CD4-positive, alpha-beta T cell treated with Interleukin-12 subunit alpha and Interleukin-12 subunit beta, for 1 hour (primary cell): ENCODE data around the gene TBL3.

Source experiments
- DNase-seq: peaks from one replicate; pipeline ENCODE4 v3.0.0-alpha.2; 2020

The TBL3 gene

DNA sequence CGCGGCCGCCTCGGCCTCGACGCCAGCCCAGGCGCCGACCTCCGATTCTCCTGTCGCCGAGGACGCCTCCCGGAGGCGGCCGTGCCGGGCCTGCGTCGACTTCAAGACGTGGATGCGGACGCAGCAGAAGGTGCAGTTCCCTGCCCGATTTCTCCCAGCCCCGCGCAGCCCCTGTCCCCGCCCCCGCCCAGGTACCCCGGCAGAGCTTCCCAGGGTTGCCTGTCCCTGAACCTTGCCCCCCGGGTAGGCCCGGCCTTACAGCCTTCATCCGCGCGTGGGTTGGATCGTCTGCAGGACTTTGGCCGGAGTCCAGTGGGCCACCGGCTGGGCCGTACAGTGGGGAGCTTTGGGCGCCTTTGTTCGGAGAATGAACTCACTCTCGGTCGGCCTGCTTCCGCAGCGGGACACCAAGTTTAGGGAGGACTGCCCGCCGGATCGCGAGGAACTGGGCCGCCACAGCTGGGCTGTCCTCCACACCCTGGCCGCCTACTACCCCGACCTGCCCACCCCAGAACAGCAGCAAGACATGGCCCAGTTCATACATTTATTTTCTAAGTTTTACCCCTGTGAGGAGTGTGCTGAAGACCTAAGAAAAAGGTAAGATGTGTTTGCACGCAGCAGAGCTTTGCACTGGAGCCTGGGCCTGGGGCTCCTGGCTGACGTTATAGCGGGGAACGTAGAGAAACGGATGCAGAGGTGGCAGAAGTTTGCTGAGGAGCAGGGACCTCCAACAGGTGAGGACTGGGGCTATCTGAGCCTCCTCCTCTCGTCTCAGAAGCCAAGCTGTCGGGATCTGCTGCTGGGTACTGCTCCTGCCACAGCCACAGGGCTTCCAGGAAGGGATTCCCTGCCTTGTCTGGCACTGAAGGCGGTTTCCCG is 12.7 kb downstream of the TBL3 start:
- DNase-seq: no peak

DNA sequence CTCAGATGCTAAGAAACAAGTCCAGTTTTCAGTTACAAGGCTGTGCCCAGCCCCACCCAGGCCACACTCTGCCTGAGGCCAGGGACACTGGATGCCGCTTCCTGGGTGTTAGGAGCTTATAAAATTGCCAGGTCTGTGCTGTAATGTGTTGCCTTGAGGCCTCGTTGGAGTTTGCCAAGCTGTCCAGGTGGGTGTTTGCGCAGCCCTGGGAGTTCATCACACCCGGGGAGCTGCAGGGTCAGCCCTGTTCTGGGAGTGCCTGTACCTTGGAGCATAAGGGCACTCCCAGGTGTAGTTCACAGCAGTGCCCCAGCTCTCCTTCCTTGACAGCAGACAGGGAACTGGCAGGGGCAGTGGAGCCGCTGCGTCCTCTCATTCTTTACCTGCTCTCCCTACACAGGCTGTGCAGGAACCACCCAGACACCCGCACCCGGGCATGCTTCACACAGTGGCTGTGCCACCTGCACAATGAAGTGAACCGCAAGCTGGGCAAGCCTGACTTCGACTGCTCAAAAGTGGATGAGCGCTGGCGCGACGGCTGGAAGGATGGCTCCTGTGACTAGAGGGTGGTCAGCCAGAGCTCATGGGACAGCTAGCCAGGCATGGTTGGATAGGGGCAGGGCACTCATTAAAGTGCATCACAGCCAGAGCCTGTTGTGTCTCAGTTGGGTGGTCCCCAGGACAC is 13.8 kb downstream of the TBL3 start:
- DNase-seq: no peak

- no peak for DNase-seq
Observed at GRCh38 chr16:1987198-1987597, 15.3 kb downstream of the TBL3 start.

GRCh38 chr16:1989209-1990100 is 17.6 kb downstream of the TBL3 start, which contains the start of gene SYNGR3:
TSS of gene SYNGR3 (plus strand) at chr16:1989970. CDS start at chr16:1990103, 133 bp downstream.
- DNase-seq: no peak

- no peak for DNase-seq
Observed at GRCh38 chr16:1990101-1990350, 18.2 kb downstream of the TBL3 start.

DNA sequence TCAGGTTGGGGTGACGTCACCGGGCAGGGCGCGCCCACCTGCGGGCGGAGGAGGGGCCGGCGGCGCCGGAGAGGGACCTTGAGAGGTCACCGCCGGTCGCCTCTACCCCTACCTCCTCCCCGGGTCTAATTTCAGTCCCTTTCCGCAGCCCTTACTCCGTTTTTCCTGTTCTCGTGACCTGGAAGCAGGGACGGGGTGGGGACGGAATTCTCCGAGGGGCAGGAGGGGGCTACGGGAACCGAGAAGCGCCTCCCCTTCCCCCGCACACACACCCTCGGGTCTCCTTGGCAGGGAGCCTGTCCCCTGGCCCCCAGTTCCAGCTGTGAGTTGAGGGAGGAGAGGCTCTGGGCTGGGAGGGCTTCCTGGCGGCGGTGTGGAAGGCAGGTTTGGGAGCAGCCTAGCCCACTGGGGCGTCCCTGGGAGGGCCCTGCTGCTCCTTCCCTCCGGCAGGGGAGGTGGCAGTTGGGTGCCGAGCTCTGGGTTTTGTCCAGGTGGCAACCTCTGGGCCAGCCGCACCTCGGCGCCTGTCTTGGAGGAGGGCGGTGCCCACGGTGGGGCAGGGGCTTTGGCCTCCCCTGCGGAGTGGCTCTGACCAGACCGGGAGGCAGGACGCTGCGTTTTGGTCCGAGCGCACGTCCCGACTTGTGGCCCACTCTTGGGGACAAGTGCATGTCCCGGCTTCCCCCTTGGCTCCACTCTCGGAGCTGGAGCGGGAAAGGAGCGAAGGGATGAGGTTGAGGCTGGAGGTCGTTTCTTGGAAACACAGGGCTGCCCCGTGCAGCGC is 18.7 kb downstream of the TBL3 start:
- DNase-seq: peak; percentile 67

DNA sequence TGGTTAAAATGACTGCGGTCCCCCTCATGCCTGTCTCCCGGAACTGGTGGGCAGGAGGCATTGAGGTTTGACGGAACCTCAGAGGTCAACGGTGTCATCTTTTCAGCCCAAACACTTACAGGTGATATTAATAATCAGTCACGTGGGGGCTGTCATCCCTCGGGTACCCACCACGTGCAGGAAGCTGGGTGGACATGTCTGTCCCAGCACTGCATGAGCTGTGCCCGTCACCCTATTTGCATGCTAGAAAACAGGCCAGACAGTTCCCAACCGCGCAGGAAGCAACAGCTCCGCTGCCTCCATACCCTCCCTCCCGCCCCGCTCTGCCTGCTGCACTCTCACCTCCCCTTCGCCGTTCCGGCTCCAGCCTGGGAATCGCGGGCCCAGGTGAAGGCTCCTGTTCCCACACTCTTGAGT is 19.3 kb downstream of the TBL3 start:
- peak; percentile 74 for DNase-seq

GRCh38 chr16:1991588-1991947 is 19.7 kb downstream of the TBL3 start:
- DNase-seq: no peak

DNA sequence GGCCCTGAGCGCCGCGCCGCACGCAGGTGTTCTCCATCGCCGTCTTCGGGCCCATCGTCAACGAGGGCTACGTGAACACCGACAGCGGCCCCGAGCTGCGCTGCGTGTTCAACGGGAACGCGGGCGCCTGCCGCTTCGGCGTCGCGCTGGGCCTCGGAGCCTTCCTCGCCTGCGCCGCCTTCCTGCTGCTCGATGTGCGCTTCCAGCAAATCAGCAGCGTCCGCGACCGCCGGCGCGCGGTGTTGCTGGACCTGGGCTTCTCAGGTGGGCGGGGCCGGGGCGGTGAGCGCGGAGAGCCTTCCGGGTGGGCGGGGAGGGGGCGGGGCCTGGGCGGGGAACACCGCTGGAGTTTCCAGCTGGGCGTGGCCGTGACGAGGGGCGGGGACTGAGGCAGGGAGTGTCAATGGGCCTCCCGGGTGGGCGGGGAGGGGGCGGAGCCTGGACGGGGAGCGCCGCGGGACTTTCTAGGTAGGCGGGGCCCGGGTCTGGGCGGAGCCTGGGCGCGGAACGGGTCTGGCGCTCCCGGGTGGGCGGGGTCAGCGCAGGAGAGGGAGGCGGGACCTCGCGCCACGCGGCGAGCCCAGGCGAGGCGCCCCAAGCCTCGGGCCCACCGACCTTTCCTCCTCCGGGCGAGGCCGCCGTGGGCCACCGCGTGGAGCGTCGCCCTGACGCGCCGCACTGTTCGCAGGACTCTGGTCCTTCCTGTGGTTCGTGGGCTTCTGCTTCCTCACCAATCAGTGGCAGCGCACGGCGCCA is 20.3 kb downstream of the TBL3 start:
- DNase-seq: peak; percentile 99

GRCh38 chr16:1992704-1993317 is 21.0 kb downstream of the TBL3 start:
- no peak for DNase-seq

DNA sequence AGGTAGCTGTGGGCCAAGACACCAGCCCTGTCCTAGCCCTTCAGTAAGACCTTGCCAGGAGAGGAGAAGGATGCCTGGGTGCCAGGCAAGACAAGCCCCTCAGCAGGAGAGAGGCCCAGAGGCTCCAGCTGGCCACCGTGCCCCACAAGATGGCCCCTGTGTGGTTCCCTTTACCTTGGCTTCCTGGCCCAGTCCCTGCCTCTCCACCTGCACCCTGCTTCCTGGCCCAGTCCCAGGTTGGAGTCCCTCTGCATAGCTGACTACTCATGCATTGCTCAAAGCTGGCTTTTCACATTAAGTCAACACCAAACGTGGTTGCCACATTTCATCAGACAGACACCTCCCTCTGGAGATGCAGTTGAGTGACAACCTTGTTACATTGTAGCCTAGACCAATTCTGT is 21.9 kb downstream of the TBL3 start:
- DNase-seq: no peak

GRCh38 chr16:1997494-1998359 is 25.9 kb downstream of the TBL3 start:
- no peak for DNase-seq

DNA sequence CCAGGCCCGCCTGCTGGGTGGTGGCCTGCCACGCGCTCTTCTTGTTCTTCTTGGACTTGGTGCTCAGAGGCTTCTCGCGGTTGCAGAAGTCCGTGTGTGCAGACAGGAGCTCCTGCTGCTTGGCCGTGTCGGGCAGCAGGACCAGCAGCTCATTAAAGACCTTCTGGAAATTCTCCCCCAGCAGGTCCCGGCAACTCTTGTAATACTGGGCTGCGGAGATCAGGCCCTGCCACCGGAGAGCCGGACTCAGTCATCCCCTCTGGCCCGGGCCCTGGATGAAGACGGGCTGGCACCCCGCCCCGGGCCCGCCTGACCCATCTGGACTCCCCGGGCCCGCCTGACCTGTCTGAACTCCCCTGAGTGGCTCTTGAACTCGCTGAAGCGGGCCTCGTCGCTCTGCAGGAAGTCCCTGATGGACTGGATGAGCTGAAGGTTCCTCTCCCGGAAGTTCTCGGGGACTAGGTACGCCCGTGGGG is 26.5 kb downstream of the TBL3 start:
- no peak for DNase-seq

DNA sequence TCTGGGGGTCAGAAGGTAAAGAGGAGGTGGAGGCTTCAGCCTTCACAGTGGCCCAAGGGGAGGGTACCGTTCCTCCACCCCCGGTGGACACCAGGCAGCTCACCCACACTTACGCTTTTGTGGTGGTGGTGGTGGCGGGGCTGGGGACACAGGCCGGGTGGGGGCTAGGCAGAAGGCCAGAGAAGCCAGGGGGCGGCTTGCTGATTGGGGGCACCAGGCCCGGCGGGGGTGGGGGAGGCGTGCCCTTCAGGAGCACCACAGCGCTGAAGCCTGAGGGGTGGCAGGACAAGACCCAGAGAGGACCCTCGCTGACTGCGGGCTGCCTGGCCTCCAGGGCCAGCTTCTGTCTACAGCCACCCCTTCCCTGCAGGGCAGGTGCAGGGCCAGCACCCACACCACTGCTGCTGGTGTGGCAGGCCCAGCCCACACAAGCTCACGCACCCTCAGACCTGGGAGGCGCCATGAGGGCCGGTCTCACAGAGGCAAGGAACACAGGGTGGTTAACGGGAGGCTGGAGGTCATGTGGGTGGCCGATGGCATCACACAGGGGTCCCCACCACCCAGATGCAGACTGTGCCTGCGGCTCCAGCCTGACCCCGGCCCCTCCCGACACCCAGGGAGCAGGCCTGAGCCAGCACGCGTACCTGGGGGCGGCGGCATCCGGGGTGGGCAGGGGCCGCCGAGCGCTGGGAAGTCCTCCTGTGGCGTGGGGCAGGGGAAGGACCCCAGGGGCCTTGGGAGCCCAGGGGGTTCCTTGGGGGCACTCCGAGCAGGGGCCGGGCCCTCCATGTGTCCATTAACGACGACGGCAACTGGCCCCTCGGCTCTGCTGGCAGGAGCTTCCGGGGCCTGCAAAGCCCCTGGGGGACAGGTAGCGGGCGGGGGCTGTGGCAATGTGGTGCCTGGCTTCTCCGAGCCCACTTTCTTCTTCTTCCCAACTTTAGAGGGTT is 27.3 kb downstream of the TBL3 start:
- no peak for DNase-seq

GRCh38 chr16:1999866-2000514 is 28.1 kb downstream of the TBL3 start:
- DNase-seq: no peak

DNA sequence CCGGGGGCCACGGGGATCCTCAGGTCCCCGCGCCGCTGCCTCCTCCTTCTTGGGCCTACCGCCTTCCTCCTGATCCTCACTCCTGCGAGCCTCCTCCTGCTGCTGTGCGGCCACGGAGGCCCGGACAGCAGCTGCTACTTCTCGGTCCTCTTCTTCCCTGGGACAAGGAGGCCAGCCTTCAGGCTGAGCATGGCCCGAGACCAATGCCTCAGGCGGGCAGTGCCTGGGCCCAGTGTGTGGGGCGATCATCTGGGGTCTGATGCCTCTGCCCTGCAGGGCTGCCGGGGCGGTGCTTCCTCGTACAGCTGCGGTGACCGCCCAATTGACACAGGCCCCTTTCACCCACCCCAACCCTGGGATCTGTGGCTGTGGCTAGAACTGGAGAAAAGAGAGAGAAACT is 29.2 kb downstream of the TBL3 start:
- DNase-seq: no peak

DNA sequence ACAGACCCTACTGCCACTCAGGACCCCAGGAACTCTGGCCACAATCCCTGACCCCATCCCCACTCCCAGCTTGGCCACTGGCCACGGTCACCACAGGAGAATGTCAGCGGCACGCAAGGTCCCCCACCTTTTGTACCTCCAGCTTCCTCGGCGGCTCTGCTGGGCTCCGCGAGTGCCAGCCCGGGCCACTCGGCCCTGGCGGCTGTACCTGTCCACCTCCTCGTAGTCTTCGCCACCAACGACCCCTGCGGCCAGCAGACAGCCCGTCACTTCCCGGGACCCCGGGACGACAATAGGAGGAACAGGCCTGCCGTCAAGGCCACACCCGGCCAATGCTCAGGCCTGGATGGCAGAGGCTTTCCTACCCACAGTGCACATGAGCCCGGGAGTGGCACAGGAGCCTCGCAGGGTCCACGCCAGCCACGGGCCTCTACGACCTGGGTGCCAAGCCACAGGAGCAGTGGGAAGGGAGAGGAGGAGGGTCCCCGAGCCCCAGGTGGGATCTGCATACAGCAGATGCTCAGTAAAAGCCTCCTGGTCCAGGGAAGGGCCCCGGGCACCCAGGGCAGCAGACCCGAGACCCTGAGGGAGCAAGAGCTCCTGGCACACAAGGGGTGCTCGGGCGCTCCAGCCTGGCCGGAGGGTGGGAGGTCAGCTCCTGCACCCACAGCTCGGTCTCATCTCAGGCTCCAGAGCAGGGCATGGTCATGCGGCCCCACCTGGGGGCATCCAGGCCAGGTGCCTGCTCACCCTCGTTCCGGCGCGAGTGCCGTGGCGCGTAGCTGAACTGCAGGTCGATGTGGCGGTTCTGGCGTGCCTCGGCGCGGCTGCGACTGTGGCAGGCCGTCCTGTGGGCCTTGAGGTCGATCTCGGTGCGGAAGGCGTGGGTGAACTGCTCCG is 29.9 kb downstream of the TBL3 start:
- DNase-seq: no peak
